Cerebellar cortex (tissue), 1 donor: ENCODE results near the gene POMGNT2.
A peak's percentile ranks its signal among the peaks of the same experiment; 100 is the strongest.
"Not testable (repeated sequence)": the region's sequence is repeated elsewhere in the genome, so short reads cannot be mapped to it uniquely, and the experiment has no call there.

ENCODE experiments used
- DNase-seq: peaks from one replicate; pipeline ENCODE4 v3.0.0-alpha.2; 2015; ENCODE audit warnings: low spot score

POMGNT2 gene

DNA sequence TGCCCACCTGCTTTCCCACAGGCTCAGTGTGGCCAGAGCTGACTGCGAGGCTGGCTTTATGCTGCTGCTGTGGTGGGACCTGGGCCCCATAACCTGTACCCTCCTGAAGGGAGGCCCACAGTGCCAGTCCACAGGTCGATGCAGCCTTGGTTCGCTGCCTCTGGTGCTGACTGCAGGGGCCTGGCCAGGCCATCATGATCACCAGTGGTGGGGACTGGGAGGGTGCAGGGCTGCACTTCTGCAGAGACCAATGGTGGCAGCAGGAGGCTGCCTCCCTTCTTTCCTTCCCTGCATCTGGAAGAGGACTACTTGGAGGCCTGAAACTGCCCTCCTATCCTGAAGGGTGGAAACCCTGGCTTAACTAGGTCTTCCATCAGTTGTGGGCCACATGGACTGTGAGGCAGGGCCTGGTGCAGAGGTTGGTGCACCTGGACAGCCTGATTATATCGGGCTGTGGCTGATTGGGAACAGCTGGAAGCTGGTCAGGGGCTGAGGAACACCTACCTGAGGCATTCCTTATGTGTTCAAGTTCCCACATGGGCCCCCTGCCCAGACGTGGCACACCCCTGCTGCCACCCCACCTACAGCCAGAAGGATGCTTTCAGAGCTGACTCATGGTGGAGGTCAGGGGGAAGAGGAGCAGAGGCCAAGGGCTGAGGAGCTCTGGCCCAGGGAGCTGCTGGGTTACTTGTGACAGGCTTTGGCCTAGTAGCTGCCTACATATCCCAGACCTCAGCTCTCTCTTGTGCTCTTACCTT lies 29.8 kb downstream of the POMGNT2 start:
- no peak for DNase-seq

DNA sequence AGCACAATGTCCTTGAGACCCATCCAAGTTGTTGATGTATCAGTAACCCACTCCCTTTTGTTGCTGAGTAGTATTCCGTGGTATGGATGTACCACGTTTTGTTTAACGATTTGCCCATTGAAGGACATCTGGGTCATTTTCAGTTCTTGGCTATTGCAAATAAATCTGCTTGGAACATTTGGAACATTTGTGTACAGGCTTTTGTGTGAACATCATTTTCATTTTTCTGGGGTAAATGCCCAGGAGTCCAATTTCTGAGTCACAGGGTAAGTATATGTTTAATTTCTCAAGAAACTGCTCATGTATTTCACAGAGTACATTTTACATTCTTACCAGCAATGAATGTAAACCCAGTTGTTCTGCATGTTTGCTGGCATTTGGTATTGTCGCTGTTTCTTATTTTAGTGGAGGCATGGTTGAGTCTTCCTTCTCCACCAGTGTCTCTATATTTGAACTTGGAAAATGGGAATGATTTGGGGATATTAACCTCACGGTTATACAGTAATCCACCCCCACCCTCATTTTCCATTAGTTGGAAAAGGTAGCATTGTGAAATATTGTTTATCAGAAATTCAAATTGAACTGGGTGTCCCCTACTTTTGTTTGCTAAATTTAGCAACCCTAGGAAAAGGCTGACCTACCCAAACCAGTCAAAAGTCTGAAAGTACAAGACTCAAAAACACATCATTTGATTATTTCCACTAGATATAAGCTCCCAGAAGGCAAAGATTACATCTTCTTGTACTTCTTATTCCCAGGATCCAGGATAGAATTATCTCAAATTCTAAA lies 30.8 kb downstream of the POMGNT2 start:
- DNase-seq = no peak

DNA sequence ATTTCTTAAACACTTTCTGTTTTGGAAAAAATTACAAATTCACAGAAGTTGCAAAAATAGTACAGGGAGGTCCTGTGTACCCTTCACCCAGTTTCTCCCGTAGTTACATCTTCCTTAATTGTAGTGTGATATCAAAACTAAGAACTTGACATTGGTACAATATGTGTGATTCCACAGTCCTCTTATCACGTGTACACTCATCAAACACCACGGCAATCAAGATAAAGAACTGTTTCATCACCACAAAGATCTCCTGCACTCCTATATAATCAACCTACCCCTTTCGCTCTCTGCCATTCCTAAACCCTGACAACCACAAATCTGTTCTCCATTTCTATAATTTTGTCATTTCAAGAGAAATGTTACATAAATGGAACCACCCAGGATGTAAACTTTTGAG lies 31.4 kb downstream of the POMGNT2 start:
- DNase-seq = no peak

GRCh38 chr3:43073836-43074220 lies 32.1 kb downstream of the POMGNT2 start:
- DNase-seq = no peak

- no peak for DNase-seq
These were observed 32.6 kb downstream of the POMGNT2 start for GRCh38 chr3:43073116-43073835.

DNA sequence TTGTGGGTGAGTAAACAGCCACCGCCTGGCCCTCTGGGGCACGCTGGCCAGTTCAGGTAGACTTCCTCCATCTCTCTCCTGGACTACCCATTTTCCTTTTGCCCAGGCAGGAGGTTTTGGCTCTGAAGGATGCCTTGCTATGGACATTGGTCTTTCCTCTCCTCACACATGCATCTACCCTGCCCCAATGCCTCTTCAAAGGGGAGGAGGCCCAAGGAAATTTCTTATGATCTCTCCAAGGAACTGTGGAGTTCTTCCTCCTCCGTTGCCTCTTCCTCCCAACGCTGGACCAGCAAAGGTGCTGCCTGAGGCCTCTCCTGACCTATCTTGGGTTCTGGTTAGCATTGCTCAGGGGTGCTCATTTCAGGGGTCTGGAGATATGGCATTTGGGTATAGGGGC lies 33.5 kb downstream of the POMGNT2 start:
- DNase-seq = no peak

GRCh38 chr3:43071313-43071893 lies 34.5 kb downstream of the POMGNT2 start:
- DNase-seq = no peak

GRCh38 chr3:43070670-43071069 lies 35.2 kb downstream of the POMGNT2 start:
- not testable (repeated sequence) for DNase-seq

- no peak for DNase-seq
These were observed 42.8 kb downstream of the POMGNT2 start for GRCh38 chr3:43063114-43063513.

DNA sequence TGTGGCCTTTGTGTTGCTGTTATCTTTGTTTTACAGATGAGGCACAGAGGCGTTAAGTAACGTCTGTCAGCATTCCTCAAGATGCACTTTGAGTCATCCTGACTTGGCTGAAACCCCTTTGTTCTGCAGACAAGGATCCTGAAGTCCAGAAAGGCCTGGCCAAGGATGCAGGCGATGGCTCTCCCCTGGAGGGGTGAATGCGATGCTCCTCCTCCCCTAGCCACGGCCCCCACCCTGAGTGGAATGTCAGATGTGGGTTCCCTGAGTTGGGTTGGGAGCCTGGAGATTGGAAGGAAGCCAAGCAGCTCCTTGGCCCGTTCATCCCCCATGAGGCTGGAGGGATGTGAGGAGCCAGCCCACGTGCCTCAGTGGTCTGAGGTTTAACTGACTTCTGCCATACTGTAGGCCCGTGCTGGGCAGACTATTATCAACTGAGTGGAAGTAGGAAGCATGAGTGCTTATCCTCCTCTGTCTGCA lies 43.3 kb downstream of the POMGNT2 start:
- no peak for DNase-seq

DNA sequence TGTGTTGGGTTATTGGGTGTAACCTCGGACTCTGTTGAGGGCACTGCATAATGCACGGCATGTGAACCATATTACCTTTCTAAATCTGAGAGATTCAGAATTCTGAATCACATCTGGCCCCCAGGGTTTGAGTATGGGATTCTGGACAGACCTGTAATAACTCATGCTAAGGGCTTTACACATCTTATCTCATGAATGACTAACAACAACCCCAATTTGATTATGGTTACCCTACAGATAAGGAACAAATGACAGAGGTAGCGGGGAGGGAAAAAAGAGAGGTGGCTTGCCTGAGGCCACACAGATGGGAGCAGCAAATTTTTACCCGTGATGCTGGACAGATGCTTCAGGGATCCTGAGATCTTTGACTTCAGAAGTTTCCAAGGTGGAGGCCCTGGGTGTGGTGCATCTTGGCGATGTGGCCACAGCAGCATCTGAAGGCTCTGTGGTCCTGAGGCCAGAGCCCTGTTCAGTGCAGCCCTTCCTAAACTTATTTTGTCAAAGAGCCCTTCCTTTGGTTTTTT lies 43.8 kb downstream of the POMGNT2 start:
- no peak for DNase-seq

DNA sequence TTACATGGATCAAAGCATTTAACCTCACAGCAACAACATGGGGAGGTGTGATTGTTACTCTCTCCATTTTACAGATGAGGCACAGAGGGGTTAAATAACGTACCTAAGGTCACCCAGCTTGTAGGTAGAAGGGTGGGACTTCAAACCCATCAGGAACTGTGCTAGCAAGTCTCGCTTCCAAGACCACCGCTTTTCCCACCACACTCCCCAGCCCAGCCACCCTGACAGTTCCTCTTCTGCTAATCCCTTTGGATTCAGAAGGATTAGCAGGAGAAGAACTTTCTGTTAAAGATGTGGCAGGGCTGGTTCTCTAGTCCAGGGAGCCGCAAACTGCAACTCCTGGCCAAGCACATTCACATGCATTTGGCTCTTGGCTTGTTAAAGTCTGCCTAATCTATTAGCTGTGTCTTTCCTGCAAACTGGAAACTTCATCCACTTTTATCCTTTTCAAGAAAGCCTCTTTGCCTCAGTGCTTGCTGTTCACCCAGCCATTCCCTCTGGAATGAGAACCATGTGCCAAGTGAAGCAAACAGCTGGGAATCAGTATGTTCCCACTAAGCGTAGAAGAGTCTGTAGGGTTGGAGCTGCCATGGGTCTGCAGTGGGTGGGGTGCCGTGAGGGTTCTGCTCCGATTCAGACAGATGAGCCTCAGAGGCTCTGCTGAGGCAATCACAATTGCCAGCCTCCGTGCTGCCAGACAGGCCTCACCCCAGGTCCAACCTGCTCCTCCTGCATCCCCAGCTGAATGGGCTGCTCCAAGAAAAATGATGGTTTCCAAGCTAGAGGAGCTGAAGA lies 44.6 kb downstream of the POMGNT2 start:
- no peak for DNase-seq

DNA sequence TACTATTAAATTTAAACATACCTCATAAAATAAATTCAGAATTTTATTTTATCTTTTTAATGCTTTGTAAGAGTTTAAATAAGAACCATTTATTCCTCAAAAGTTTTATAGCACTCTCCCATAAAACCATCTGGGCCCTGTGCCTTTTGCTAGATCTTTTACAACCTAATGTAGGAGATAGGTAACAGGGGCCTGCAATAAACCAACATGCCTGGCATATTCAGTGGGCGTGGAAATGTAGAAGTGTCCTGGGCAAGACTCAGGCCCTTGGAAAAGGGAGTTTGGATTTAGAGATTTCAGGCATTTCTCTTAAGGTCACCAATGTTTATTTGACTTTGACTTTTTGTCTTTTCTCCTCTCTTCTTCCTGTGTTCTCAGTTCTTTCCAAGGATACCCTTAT lies 46.4 kb downstream of the POMGNT2 start:
- DNase-seq = no peak

DNA sequence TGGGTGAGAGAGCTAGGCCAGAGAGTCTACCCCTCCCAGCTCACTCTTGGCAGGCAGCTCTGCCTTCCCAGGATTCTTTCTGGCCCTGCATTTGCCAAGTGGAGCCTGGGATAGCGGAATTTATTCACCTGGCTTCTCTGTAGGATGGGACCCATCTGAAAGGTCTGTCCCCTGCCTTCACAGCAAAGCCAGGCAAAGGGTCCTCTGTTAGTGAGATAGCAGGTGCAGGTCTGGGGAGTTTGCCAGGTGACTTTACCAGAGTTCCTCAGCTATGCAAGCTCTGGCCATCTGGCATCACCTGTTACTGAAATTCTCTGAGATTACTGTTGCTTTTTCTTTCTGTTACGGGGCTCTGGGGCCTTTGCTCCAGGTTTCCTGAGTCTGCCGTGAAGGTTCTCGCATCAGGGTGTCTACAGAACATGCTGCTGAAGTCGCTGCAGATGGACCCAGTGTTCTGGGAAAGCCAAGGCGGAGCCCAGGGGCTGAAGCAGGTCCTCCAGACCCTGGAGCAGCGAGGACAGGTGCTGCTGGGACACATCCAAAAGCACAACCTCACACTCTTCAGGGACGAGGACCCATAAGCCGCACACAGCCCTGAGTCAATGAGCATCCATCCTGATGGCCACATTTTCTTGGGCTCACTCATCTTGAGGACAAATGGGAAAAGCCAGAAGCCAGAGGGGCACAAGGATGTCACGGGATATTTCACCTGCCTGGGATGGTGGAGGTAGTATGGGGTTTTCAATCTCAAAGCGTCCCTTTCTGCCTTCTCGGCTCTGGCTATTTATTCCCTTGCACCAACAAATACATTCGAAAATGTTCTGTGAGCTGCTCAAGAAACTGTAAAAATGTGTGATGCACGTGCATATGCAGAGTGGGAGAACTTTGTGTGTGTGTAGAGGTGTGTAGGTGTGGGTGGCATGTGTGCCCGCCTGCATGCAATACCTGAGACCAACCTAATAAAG lies 49.8 kb downstream of the POMGNT2 start:
- DNase-seq = peak; percentile 94

DNA sequence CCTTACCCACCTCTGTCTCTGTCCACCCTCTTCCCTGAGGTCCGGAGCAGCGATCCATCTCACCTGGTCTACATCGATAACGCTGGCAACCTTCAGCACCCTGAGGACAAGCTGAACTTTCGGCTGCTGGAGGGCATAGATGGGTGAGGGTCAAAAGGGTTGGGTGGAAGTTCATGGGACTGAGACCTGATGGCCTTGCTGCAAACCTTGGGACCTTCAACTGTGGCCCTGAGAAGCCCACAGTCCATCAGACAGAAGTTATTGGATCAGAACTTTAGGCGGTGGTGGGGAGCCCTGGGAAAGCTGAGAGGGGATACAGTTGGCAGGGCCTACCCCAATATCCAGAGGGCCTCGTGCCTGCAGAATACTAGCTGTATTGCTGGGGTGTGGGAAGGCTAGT lies 50.5 kb downstream of the POMGNT2 start:
- no peak for DNase-seq

- DNase-seq = no peak
These were observed 51.1 kb downstream of the POMGNT2 start for GRCh38 chr3:43054754-43055153.

DNA sequence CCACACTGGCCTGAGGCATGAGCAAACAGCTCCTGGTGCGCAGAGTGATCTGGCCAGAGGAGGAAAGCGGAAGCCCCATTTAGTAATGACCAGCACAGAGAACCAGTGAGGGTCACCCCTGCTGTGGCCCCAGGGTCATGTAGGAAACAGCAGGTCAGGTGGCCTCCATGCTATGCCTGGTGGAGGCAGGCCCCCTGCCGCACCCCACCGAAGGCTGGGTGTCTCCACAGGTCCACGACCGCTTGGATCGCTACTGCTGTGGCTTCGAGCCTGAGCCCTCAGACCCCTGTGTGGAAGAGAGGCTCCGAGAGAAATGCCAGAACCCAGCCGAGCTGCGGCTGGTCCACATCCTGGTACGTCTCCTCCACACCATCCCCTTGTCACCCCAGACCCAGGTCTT lies 52.6 kb downstream of the POMGNT2 start:
- no peak for DNase-seq

DNA sequence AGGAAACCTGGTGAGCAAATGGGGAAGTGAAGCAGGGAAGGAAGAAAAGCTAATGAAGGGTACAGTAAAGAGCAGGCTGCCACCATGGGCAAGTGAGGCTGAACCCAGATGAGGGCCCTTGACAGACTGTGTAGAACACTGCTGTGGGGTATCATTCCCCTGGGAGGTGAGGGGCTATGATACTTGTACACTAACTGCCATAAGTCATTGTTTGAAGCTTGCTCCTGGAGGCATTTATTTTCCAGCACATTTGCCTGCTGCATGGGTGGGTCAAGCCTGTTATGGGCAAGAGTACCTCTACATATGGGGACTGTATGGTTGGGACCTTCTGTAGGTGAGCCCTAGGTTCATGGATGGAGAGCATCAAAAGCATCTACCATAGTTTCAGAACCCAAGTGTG lies 57.4 kb downstream of the POMGNT2 start:
- DNase-seq = no peak

- DNase-seq = no peak
These were observed 59.3 kb downstream of the POMGNT2 start for GRCh38 chr3:43046583-43046982.

- DNase-seq = not testable (repeated sequence)
These were observed 60.8 kb downstream of the POMGNT2 start for GRCh38 chr3:43045079-43045478.
